GM12892 (cell line): ENCODE data around the gene ACTG1.

Experiments used
- POLR2A ChIP-seq: IDR thresholded peaks from 2 replicates; pipeline ENCODE4 v1.6.1; 2011; ENCODE audit warnings: low read depth, low read length, control low read depth
- POLR2AphosphoS5 ChIP-seq: IDR thresholded peaks from 2 replicates; pipeline ENCODE4 v1.6.1; 2011; ENCODE audit warnings: low read depth, low read length, control low read depth

- TF ChIP-seq POLR2A: no peak
- TF ChIP-seq POLR2AphosphoS5: no peak
These were observed 32.2 kb downstream of the ACTG1 start for GRCh38 chr17:81480140-81481072.
